Common myeloid progenitor, CD34-positive (primary cell): ENCODE data around the gene STRBP.

Experiments used
- CTCF ChIA-PET: fragments of 350-600 bp; sonication (Branson Sonifier 250); formaldehyde crosslinking; loops from one replicate; lab custom pipeline; 2021; ENCODE audit warnings: antibody characterized with exemption; lab: Charles Lee
- POLR2A ChIA-PET: fragments of 350-600 bp; sonication (Branson Sonifier 250); formaldehyde crosslinking; loops from one replicate; lab custom pipeline; 2021; ENCODE audit warnings: antibody characterized with exemption; lab: Charles Lee
- DNase-seq, 3 donors: peaks; one replicate each; pipeline versions ENCODE4 v3.0.0 to v3.0.0-alpha.2; 2013
- H3K27ac ChIP-seq, 2 experiments: 1 replicate in 1 of 2; 2 replicates in 1 of 2; pipeline ENCODE4 v1.7.0; 2013; ENCODE audit warnings: inconsistent platforms in 2 of 2, low read length in 2 of 2, mild to moderate bottlenecking in 2 of 2, low read depth in 1 of 2, moderate library complexity in 1 of 2; ENCODE audit not compliant: severe bottlenecking in 2 of 2, insufficient read depth in 1 of 2, poor library complexity in 1 of 2
- H3K27me3 ChIP-seq, 5 experiments: replicated peaks in 2 of 5; 1 replicate in 3 of 5; 2 replicates in 2 of 5; pipeline versions ENCODE4 v1.6.1 to v1.7.0; 2013; ENCODE audit warnings: low read length in 4 of 5, mild to moderate bottlenecking in 2 of 5, moderate library complexity in 2 of 5, inconsistent platforms in 1 of 5; ENCODE audit not compliant: insufficient read depth in 5 of 5, control insufficient read depth in 4 of 5
- H3K36me3 ChIP-seq, 4 experiments: 1 replicate in 2 of 4; 2 replicates in 2 of 4; pipeline versions ENCODE4 v1.6.1 to v1.7.0; 2013; ENCODE audit warnings: low read length in 3 of 4, control low read depth in 1 of 4, mild to moderate bottlenecking in 1 of 4; ENCODE audit not compliant: control insufficient read depth in 4 of 4, insufficient read depth in 4 of 4
- H3K4me1 ChIP-seq, 4 experiments: 1 replicate in 3 of 4; 2 replicates in 1 of 4; pipeline versions ENCODE4 v1.6.1 to v1.7.1; 2013; ENCODE audit warnings: low read length in 3 of 4, mild to moderate bottlenecking in 3 of 4, control low read depth in 1 of 4, inconsistent platforms in 1 of 4, moderate library complexity in 1 of 4; ENCODE audit not compliant: control insufficient read depth in 4 of 4, insufficient read depth in 4 of 4; ENCODE audit errors: control extremely low read depth in 1 of 4
- H3K4me3 ChIP-seq, 7 experiments: 1 replicate in 4 of 7; 2 replicates in 3 of 7; pipeline versions ENCODE4 v1.5.1 to v1.7.0; 2013; ENCODE audit warnings: mild to moderate bottlenecking in 7 of 7, low read length in 6 of 7, moderate library complexity in 6 of 7, inconsistent platforms in 2 of 7, low read depth in 2 of 7, control low read depth in 1 of 7; ENCODE audit not compliant: insufficient read depth in 4 of 7, control insufficient read depth in 1 of 7; ENCODE audit errors: extremely low read depth in 1 of 7
- H3K9me3 ChIP-seq, 5 experiments: 1 replicate in 4 of 5; 2 replicates in 1 of 5; pipeline versions ENCODE4 v1.6.1 to v1.7.1; 2013; ENCODE audit warnings: low read length in 4 of 5, mild to moderate bottlenecking in 2 of 5, inconsistent platforms in 1 of 5, low read depth in 1 of 5, moderate library complexity in 1 of 5; ENCODE audit not compliant: control insufficient read depth in 4 of 5, insufficient read depth in 2 of 5; ENCODE audit errors: control extremely low read depth in 1 of 5
- WGBS: methylation state at CpG from one replicate; pipeline ENCODE4 v1.1.5; 2013; ENCODE audit not compliant: insufficient coverage; 5-methylcytosine and 5-hydroxymethylcytosine counted together

STRBP gene

DNA sequence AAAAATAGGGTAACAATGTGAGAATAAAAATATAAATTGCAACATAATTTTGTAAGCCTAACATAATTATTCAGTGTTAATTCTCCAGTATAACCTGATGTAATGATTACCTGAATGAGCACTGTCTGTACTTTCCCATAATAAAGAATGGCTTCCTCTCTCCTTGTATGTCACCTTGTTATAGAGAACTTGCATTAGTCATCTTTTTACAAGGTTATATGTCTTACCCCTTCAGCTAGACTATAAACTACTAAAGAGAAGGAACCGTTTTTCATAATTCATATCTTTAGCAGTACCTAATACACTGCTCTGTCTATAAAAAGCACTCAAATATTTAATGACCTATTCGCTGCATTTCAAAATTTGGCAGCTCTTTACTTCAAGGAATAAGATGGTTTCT lies 19.8 kb downstream of the STRBP start:
- Histone ChIP-seq H3K4me1 (peaks cover 4 to 17% (median 8%) of the 10 kb centered on the region in 4 experiments), H3K36me3 (no peaks in the 10 kb centered on the region), H3K4me3 (no peak overlapping the region), H3K9me3 (peaks cover 0 to 3% (median 0%) of the 10 kb centered on the region in 5 experiments), H3K27ac (no peak overlapping the region), H3K27me3 (no peaks in the 10 kb centered on the region)
- CTCF ChIA-PET = interaction anchor here (0.7 to 2.3 kb wide), 2 partner anchors 12 to 21 kb away, joined by 3 to 9 read pairs; no protein-coding TSS in a partner anchor
- DNase-seq = no peak
- whole genome bisulfite sequencing = 100% methylated on average over 2 of the region's 2 CpGs
- POLR2A ChIA-PET = interaction anchor here (1.0 kb wide), 1 partner anchor 20 kb away, joined by 3 read pairs; the partner anchor contains the start of gene STRBP

DNA sequence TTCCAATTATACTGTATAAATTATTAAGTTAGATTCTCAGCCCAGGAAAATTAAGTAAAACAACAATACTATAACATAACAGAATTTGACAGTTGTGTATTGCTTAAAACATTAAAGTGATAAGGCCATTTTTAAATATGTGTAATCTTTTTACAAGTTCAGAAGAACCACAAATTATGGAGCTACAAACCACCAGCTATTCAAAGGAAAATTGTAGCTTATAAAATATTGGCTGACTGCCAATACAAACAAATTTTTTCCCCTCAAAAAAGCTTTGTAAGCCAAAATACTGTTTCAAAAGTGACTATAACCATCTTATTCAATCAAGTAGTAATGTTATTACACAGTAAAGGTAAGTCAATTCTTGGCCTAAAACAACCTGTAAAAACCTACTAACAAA lies 21.9 kb downstream of the STRBP start:
- POLR2A ChIA-PET = no interaction called here
- no peak for DNase-seq
- CTCF ChIA-PET = interaction anchor here (1.0 to 1.1 kb wide), 2 partner anchors 12 to 18 kb away, joined by 3 read pairs; no protein-coding TSS in a partner anchor

DNA sequence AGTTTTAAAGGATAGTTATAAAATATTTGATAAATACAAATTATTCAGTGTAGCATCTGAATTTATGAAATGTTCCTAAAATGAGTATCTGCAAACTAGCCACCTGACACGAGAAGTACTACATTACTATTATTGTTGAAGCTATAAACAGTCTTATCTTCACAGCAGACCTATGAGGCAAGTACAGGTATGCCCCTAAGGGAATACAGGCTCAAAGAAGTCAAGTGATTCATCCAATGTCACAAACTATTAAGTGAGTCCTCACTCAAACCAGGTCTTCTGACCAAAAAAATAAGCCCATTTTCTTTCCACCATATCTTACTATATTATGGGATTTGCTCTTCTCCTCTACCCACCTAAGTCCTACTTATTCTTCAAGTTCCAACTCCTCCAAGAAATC lies 28.7 kb downstream of the STRBP start:
- WGBS = no CpG with 5 or more reads among the region's 1 CpG
- CTCF ChIA-PET = no interaction called here
- H3K36me3 ChIP-seq = peaks cover 0 to 3% (median 0%) of the 10 kb centered on the region in 4 experiments
- H3K9me3 ChIP-seq = no peaks in the 10 kb centered on the region
- H3K4me3 ChIP-seq = no peak overlapping the region
- peaks cover 0 to 6% (median 3%) of the 10 kb centered on the region in 4 experiments for H3K4me1 ChIP-seq
- H3K27me3 ChIP-seq = no peaks in the 10 kb centered on the region
- POLR2A ChIA-PET = interaction anchor here (0.7 kb wide), 1 partner anchor 105 kb away, joined by 5 read pairs; no protein-coding TSS in a partner anchor
- no peak for DNase-seq
- no peak overlapping the region for H3K27ac ChIP-seq

More for the DNA sequence above, 21.9 kb downstream of the STRBP start:
- Histone ChIP-seq H3K27ac (no peak overlapping the region), H3K4me1 (peaks cover 0 to 9% (median 1%) of the 10 kb centered on the region in 4 experiments), H3K9me3 (no peaks in the 10 kb centered on the region), H3K36me3 (no peaks in the 10 kb centered on the region), H3K27me3 (no peaks in the 10 kb centered on the region), H3K4me3 (no peak overlapping the region)

DNA sequence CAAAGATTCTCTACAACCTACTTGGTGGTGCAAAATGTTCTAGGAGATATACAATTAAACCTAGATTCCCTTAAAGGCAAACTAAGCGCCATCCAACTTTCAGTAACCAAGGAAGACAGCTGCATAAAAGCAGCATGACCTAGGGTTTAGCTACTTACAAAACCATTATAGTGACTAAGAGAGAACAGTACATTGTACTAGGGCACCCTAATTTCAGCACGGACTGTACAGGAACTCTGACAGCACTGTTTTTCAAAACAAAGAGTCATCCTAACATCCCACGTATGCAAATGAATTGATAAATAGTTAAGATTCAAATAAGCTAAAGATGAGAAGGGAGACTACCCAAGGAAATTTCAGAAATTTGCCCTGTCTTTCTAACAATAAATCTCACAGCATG lies 30.0 kb downstream of the STRBP start:
- Histone ChIP-seq H3K4me3 (no peak overlapping the region), H3K9me3 (no peaks in the 10 kb centered on the region), H3K36me3 (peaks cover 0 to 3% (median 1%) of the 10 kb centered on the region in 4 experiments), H3K27ac (no peak overlapping the region), H3K27me3 (no peaks in the 10 kb centered on the region), H3K4me1 (peaks cover 0 to 11% (median 5%) of the 10 kb centered on the region in 4 experiments)
- CTCF ChIA-PET = interaction anchor here (0.8 to 1.2 kb wide), 2 partner anchors 13 to 95 kb away, joined by 3 read pairs; no protein-coding TSS in a partner anchor
- POLR2A ChIA-PET = no interaction called here
- WGBS = 100% methylated on average over 1 of the region's 3 CpGs
- DNase-seq = no peak

DNA sequence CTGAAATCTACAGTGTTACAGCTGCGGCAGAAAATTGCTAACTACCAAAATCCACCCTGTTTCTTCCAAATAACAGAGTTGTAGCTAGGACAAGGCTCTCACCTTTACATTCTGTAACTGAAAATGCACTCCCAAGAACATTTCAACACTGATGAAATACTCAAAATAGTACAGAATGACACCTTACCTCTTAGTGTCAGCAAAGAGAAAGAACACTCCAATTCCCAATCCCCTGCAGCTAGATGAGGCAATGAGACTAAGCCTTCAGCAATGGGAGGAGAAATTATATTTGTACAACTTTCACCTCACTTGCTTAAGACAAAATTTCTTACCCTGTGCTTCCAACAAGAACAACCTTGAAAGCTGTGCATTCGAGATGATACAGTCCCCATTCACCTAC lies 31.2 kb downstream of the STRBP start:
- ChIA-PET CTCF (interaction anchor here (0.6 to 1.0 kb wide), 4 partner anchors 12 to 113 kb away, joined by 3 to 5 read pairs (median 4); no protein-coding TSS in a partner anchor), POLR2A (interaction anchor here (0.6 kb wide), 1 partner anchor 88 kb away, joined by 4 read pairs; no protein-coding TSS in a partner anchor)
- no peak overlapping the region for H3K4me3 ChIP-seq
- H3K36me3 ChIP-seq = peaks cover 0 to 3% (median 1%) of the 10 kb centered on the region in 4 experiments
- DNase-seq = no peak
- H3K27me3 ChIP-seq = no peaks in the 10 kb centered on the region
- 100% methylated on average over 1 of the region's 2 CpGs for WGBS
- no peak overlapping the region for H3K27ac ChIP-seq
- H3K9me3 ChIP-seq = no peaks in the 10 kb centered on the region
- peaks cover 0 to 11% (median 5%) of the 10 kb centered on the region in 4 experiments for H3K4me1 ChIP-seq

DNA sequence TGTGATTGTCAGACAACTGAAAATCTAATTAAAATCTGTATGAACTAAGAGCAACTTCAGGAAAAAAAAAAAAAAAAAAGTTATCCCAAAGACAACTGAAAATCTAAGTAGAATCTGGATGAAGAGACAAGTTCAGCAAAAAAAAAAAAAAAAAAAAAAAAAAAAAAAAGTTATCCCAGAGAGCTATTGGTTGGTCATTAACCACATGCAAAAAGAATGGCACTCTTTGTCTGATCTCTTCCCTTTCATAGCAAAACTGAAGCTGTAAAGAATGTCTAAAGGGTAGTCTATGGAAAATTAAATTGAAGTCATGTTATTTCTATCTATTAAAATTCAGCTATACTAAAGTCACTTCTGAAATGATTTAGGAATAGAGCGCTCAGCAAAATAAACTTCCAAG lies 32.9 kb downstream of the STRBP start:
- ChIA-PET CTCF (interaction anchor here (0.9 to 1.5 kb wide), 3 partner anchors 9 to 64 kb away, joined by 4 to 8 read pairs (median 4); no protein-coding TSS in a partner anchor), POLR2A (interaction anchor here (1.1 kb wide), 1 partner anchor 10 kb away, joined by 3 read pairs; no protein-coding TSS in a partner anchor)
- no peak for DNase-seq
- H3K36me3 ChIP-seq = peaks cover 0 to 3% (median 1%) of the 10 kb centered on the region in 4 experiments
- H3K27me3 ChIP-seq = no peaks in the 10 kb centered on the region
- no peak overlapping the region for H3K27ac ChIP-seq
- H3K9me3 ChIP-seq = no peaks in the 10 kb centered on the region
- no CpG with 5 or more reads among the region's 1 CpG for WGBS
- H3K4me3 ChIP-seq = no peak overlapping the region
- peaks cover 0 to 11% (median 5%) of the 10 kb centered on the region in 4 experiments for H3K4me1 ChIP-seq

DNA sequence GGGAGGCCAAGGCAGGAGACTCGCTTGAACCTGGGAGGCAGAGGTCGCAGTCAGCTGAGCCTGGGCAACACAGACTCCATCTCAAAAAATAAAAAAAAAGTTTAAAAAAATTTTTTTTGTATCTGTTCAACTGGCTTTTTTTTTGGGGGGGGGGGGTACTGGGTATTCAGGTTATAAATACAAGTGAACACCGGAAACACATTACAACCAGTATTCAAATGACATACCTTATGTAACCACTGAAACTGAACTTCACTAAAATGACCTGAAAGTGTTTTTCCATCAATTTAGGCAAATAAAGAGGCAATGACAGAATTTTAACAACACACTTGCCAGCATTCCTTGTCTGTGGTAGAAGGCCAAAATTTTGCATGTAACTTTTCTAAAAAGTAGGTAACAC lies 33.5 kb downstream of the STRBP start:
- Histone ChIP-seq H3K4me3 (no peak overlapping the region), H3K36me3 (peaks cover 0 to 3% (median 1%) of the 10 kb centered on the region in 4 experiments), H3K27ac (no peak overlapping the region), H3K4me1 (peaks cover 0 to 11% (median 5%) of the 10 kb centered on the region in 4 experiments), H3K9me3 (no peaks in the 10 kb centered on the region), H3K27me3 (no peaks in the 10 kb centered on the region)
- POLR2A ChIA-PET = interaction anchor here (1.1 kb wide), 1 partner anchor 10 kb away, joined by 3 read pairs; no protein-coding TSS in a partner anchor
- WGBS = 100% methylated on average over 1 of the region's 3 CpGs
- peak in 2 of 3 donors; percentile 28 to 57 for DNase-seq
- CTCF ChIA-PET = interaction anchor here (0.9 to 1.5 kb wide), 4 partner anchors 9 to 63 kb away, joined by 3 to 8 read pairs (median 4); no protein-coding TSS in a partner anchor
